Fibroblast of lung (primary cell): Measurements from ENCODE around the gene EFCAB6.

Experiments
- CTCF ChIP-seq, 2 donors: IDR thresholded peaks in 1 of 2; conservative IDR thresholded peaks in 1 of 2; 1 replicate in 1 of 2; 2 replicates in 1 of 2; pipeline ENCODE4 v1.5.1; 2011 to 2012; ENCODE audit warnings: low read length in 2 of 2, control low read depth in 1 of 2, inconsistent platforms in 1 of 2, low read depth in 1 of 2, mild to moderate bottlenecking in 1 of 2
- EZH2 ChIP-seq: IDR thresholded peaks from 2 replicates; pipeline ENCODE4 v1.5.1; 2012; ENCODE audit warnings: low read length, control low read depth, mild to moderate bottlenecking; ENCODE audit errors: missing control alignments

- TF ChIP-seq CTCF (conservative IDR thresholded peaks at IDR 0.05 in 1 of 2, IDR thresholded peaks at IDR 0.05 in 1 of 2; ENCODE audit: low read depth in 1 of 2, low read length in 2 of 2): no peak
- TF ChIP-seq EZH2: no peak
Measured at GRCh38 chr22:43832393-43833265, 20.5 kb upstream of the EFCAB6 start.
